Ovary (tissue), 9 donors: Measurements from ENCODE around the gene CFAP210. TPM values are rescaled to one million over a fixed set of nuclear protein-coding genes. Genes with fewer than 3 reads are reported as not detected.
"Not testable (repeated sequence)": the region's sequence is repeated elsewhere in the genome, so short reads cannot be mapped to it uniquely, and the experiment has no call there.

Experiments
- DNase-seq, 5 donors: peaks; one replicate each; pipeline ENCODE4 v3.0.0-alpha.2; 2019 to 2020
- H3K27ac ChIP-seq, 2 donors: fragments of 200-600 bp; one replicate each; pipeline versions ENCODE4 v1.5.1 to v1.8.0; 2019 to 2022
- H3K27me3 ChIP-seq: fragments of 200-600 bp; one replicate; pipeline ENCODE4 v1.8.0; 2022
- H3K36me3 ChIP-seq: fragments of 200-600 bp; sonication (generic); one replicate; pipeline ENCODE4 v1.5.1; 2019
- H3K4me1 ChIP-seq: one replicate; pipeline ENCODE4 v1.8.1; 2013; ENCODE audit warnings: mild to moderate bottlenecking, moderate library complexity; ENCODE audit not compliant: insufficient read depth
- H3K4me3 ChIP-seq: fragments of 200-600 bp; sonication (generic); one replicate; pipeline ENCODE4 v1.5.1; 2017
- H3K9me3 ChIP-seq, 2 donors: fragments of 200-600 bp in 1 of 2; sonication (generic) in 1 of 2; one replicate each; pipeline versions ENCODE4 v1.5.1 to v1.8.1; 2013 to 2019; ENCODE audit warnings: mild to moderate bottlenecking in 1 of 2, moderate library complexity in 1 of 2
- EP300 ChIP-seq: sonication (generic); formaldehyde crosslinking; IDR thresholded peaks from one replicate; pipeline ENCODE4 v1.6.1; 2017; ENCODE audit warnings: antibody characterized with exemption
- POLR2A ChIP-seq: fragments of 450-650 bp; IDR thresholded peaks from one replicate; pipeline ENCODE4 v1.6.1; 2017; ENCODE audit warnings: antibody characterized with exemption, mild to moderate bottlenecking, moderate library complexity
- WGBS, 3 donors: extraction: QIAGEN DNeasy Blood & Tissue Kit in 1 of 3; methylation state at CpG; one replicate each; pipeline versions ENCODE4 v1.1.5 to v1.1.7; 2013 to 2017; 5-methylcytosine and 5-hydroxymethylcytosine counted together
- intact Hi-C, 4 donors: fragments of 100-400 bp; cut with DNase I; formaldehyde crosslinking; loops; one replicate each; pipeline versions ENCODE4 v1.11.0 to v1.15.1; 2022 to 2023
- polyA plus RNA-seq, 2 donors: library from polyadenylated mRNA; stranded (reverse); fragments of 200-250 nt in 1 of 2; fragments of 350-450 nt in 1 of 2; fragmentation: Illumina TruSeq in 1 of 2; extraction: RNeasy Lipid Tissue Mini Kit (QIAGEN cat#74804) in 1 of 2; gene quantifications; one replicate each; pipeline ENCODE4 v1.2.3, GENCODE V29; 2013 to 2014
- total RNA-seq, 7 donors: library from RNA; depleted of rRNA in 2 of 7; stranded (reverse); fragments of >200 nt in 2 of 7; fragmentation: NEBNext Ultra II Directional in 3 of 7; extraction: Animal tissue kit (Norgen Biotek cat#: 25700) in 3 of 7; gene quantifications; one replicate each; pipeline versions ENCODE4 v1.1.0 to v1.2.4, GENCODE V29; 2016 to 2023
- TF ChIP-seq, protein P1 (sequence below), 3 donors: fragments of 450-650 bp in 2 of 3; fragments of 200-600 bp in 1 of 3; IDR thresholded peaks; one replicate each; pipeline versions ENCODE4 v1.5.1 to v1.8.0; 2016 to 2022; ENCODE audit warnings: antibody characterized with exemption in 3 of 3, mild to moderate bottlenecking in 1 of 3
- donor health status: DM: no; HTN: no; CAD: no; lungs with moderate emphysema.
- donor health status: DM: no; HTN: no; CAD: no.
- donor health status: Bipolar disorder and iron deficiency.
- donor health status: DM: yes; HTN: yes; CAD: no.
- donor health status: DM: no; HTN: no; CAD: no.
- donor health status: DM: yes; HTN: yes; CAD: no.

CFAP210 gene
- total and polyA plus RNA-seq, 9 donors = 0.07 to 2.8 (median 0.75) TPM; not detected in 1

DNA sequence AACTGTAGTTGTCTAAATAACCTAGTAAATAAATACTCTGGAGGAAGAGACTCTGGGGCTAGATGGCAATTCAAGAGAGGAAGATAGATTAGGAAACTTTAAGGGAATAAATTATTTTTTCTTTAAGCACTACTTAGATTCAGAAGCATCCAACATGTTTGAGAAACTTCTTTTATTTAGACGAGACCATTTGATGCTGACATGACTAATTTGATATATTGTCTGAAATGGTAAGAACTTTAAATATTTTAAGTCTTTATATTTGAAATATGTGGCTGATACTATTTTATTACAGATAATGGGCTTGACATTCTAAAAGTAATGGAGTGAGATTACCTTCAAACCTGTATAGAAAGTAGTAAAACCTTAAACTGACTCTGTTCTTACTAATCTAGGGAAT is 73.7 kb downstream of the CFAP210 start:
- intact Hi-C loops = no loop called here
- WGBS, 3 donors = 67 to 80% (median 77%) methylated on average over 1 of the region's 1 CpG
- DNase-seq = no peak
- no peaks in the 10 kb centered on the region for H3K36me3 ChIP-seq
- TF ChIP-seq, protein P1, sequence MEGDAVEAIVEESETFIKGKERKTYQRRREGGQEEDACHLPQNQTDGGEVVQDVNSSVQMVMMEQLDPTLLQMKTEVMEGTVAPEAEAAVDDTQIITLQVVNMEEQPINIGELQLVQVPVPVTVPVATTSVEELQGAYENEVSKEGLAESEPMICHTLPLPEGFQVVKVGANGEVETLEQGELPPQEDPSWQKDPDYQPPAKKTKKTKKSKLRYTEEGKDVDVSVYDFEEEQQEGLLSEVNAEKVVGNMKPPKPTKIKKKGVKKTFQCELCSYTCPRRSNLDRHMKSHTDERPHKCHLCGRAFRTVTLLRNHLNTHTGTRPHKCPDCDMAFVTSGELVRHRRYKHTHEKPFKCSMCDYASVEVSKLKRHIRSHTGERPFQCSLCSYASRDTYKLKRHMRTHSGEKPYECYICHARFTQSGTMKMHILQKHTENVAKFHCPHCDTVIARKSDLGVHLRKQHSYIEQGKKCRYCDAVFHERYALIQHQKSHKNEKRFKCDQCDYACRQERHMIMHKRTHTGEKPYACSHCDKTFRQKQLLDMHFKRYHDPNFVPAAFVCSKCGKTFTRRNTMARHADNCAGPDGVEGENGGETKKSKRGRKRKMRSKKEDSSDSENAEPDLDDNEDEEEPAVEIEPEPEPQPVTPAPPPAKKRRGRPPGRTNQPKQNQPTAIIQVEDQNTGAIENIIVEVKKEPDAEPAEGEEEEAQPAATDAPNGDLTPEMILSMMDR (IDR thresholded peaks at IDR 0.05) = no peak
- TF ChIP-seq EP300 (no peak), POLR2A (no peak)
- no peaks in the 10 kb centered on the region for H3K4me1 ChIP-seq
- no peak overlapping the region for H3K27ac ChIP-seq
- no peaks in the 10 kb centered on the region for H3K9me3 ChIP-seq
- no peaks in the 10 kb centered on the region for H3K27me3 ChIP-seq
- no peak overlapping the region for H3K4me3 ChIP-seq

DNA sequence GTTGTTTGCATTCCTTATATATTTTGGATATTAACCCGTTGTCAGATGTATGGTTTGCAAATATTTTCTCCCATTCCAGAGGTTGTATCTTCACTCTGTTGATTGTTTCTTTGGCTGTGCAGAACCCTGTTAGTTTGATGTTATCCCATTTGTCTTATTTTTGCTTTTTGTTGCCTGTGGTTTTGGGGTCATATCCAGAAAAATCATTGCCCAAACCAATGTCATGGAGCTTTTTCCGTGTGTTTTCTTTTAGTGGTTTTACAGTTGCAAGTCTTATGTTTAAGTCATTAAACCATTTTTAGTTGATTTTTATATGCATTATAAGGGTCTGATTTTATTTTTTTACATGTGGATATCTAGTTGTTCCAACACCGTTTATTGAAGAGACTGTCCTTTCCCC is 74.3 kb downstream of the CFAP210 start:
- no peak overlapping the region for H3K27ac ChIP-seq
- WGBS, 3 donors = 24 to 27% (median 25%) methylated on average over 3 of the region's 3 CpGs
- H3K27me3 ChIP-seq = no peaks in the 10 kb centered on the region
- H3K36me3 ChIP-seq = no peaks in the 10 kb centered on the region
- H3K4me3 ChIP-seq = no peak overlapping the region
- TF ChIP-seq, protein P1 (IDR thresholded peaks at IDR 0.05) = no peak
- no peak for TF ChIP-seq POLR2A
- no peak for TF ChIP-seq EP300
- no peaks in the 10 kb centered on the region for H3K9me3 ChIP-seq
- intact Hi-C loops = no loop called here
- no peaks in the 10 kb centered on the region for H3K4me1 ChIP-seq
- DNase-seq = no peak

DNA sequence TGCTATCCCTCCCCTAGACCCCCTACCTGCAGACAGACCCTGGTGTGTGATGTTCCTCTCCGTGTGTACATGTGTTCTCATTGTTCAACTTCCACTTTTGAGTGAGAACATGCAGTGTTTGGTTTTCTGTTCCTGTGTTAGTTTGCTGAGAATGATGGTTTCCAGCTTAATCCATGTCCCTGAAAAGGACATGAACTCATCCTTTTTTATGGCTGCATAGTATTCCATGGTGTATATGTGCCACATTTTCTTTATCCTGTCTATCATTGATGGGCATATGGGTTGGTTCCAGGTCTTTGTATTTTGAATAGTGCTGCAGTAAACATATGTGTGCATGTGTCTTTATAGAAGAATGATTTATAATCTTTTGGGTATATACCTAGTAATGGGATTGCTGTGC is 78.2 kb downstream of the CFAP210 start:
- whole genome bisulfite sequencing, 3 donors = 97 to 100% (median 100%) methylated on average over 1 of the region's 1 CpG
- DNase-seq, H3K4me1 ChIP-seq, H3K27me3 ChIP-seq, H3K36me3 ChIP-seq, intact Hi-C loops, H3K27ac ChIP-seq, H3K4me3 ChIP-seq, H3K9me3 ChIP-seq: not testable (repeated sequence)

DNA sequence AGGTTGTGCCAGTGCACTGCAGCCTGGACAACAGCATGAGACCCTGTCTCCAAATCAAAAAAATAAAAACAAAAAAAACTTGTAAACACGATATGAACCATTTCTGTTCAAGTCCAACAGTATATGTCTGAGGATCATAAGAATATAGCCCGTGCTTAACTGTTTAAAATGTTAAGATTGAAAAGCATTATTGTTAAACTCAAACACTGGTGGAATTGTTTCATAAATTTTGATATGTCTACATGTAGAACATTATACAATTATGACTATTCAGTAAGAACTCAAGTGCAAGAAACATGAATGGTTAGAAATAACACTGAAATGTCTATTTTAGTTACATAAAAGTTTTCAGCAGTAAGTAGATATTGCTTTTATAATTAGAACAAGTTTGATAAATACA is 80.3 kb downstream of the CFAP210 start:
- H3K36me3 ChIP-seq = no peaks in the 10 kb centered on the region
- H3K4me3 ChIP-seq = no peak overlapping the region
- no peak for DNase-seq
- TF ChIP-seq EP300 (no peak), POLR2A (no peak)
- TF ChIP-seq, protein P1 (IDR thresholded peaks at IDR 0.05) = no peak
- H3K27me3 ChIP-seq = no peaks in the 10 kb centered on the region
- no peaks in the 10 kb centered on the region for H3K4me1 ChIP-seq
- H3K27ac ChIP-seq = no peak overlapping the region
- intact Hi-C loops = no loop called here
- H3K9me3 ChIP-seq = no peaks in the 10 kb centered on the region
- WGBS, 3 donors = 77 to 85% (median 78%) methylated on average over 2 of the region's 2 CpGs

DNA sequence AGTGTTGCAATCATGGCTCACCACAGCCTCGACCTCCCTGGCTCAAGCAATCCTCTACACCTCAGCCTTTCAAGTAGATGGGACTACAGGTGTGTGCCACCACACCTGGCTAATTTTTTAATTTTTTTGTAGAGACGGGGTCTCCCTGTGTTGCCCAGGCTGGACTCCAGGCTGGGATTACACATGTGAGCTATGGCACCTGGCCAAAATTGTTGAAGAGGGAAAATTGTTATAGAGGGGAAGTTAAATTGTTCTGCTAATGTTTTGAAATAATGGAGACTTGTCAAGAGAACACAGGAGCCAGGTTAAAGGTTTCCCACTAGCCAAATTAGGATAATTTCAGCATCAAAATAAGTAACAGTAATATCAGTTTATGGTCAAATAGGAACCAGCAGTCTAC is 84.9 kb downstream of the CFAP210 start:
- DNase-seq = no peak
- Histone ChIP-seq H3K4me3 (no peak overlapping the region), H3K27me3 (no peaks in the 10 kb centered on the region), H3K27ac (no peak overlapping the region), H3K4me1 (no peaks in the 10 kb centered on the region), H3K9me3 (no peaks in the 10 kb centered on the region), H3K36me3 (no peaks in the 10 kb centered on the region)
- 90 to 98% (median 91%) methylated on average over 2 of the region's 2 CpGs for WGBS, 3 donors
- TF ChIP-seq, protein P1 (IDR thresholded peaks at IDR 0.05) = no peak
- no peak for TF ChIP-seq EP300
- TF ChIP-seq POLR2A = no peak
- intact Hi-C loops = no loop called here
